ENCODE data around the gene IL23A.

- TF ChIP-seq CTCF (conservative IDR thresholded peaks at IDR 0.05; ENCODE audit: low read depth in 2 of 2), result no peak
- no peak for TF ChIP-seq JUNB (IDR thresholded peaks at IDR 0.05; ENCODE audit: unreplicated experiment)
- TF ChIP-seq POLR2AphosphoS5 (IDR thresholded peaks at IDR 0.05; ENCODE audit: low read depth), result no peak
Observed at GRCh38 chr12:56337753-56338251, 882 bp upstream of the IL23A start.
